Measurements from ENCODE around the gene GRPEL1. TPM values are rescaled to one million over a fixed set of nuclear protein-coding genes. Genes with fewer than 3 reads are reported as not detected.

GRPEL1 gene
- total RNA-seq, 1 experiment from 2014 or later, result 52.9 TPM

GRCh38 chr4:7066006-7066405 is 1.9 kb downstream of the GRPEL1 start:
- no peak for DNase-seq (ENCODE audit: low spot score)

GRCh38 chr4:7063362-7063761 is 4.5 kb downstream of the GRPEL1 start:
- no peak for DNase-seq (ENCODE audit: low spot score)

GRCh38 chr4:7062816-7063215 is 5.0 kb downstream of the GRPEL1 start:
- DNase-seq (ENCODE audit: low spot score), result no peak

GRCh38 chr4:7061815-7062214 is 6.0 kb downstream of the GRPEL1 start:
- DNase-seq (ENCODE audit: low spot score), result no peak

GRCh38 chr4:7060346-7061150 is 7.3 kb downstream of the GRPEL1 start:
- DNase-seq (ENCODE audit: low spot score), result no peak

- no peak for DNase-seq (ENCODE audit: low spot score)
These were observed 8.2 kb downstream of the GRPEL1 start for GRCh38 chr4:7059662-7060061.

- DNase-seq (ENCODE audit: low spot score), result no peak
These were observed 9.1 kb downstream of the GRPEL1 start for GRCh38 chr4:7058792-7059191.

- DNase-seq (ENCODE audit: low spot score), result no peak
These were observed 11.9 kb downstream of the GRPEL1 start for GRCh38 chr4:7055990-7056325.

GRCh38 chr4:7055111-7055989 is 12.5 kb downstream of the GRPEL1 start:
- no peak for DNase-seq (ENCODE audit: low spot score)

- no peak for DNase-seq (ENCODE audit: low spot score)
These were observed 13.6 kb downstream of the GRPEL1 start for GRCh38 chr4:7054106-7054880.

- DNase-seq (ENCODE audit: low spot score), result no peak
These were observed 14.7 kb downstream of the GRPEL1 start for GRCh38 chr4:7052923-7053715.

GRCh38 chr4:7052313-7052712 is 15.6 kb downstream of the GRPEL1 start:
- no peak for DNase-seq (ENCODE audit: low spot score)

- no peak for DNase-seq (ENCODE audit: low spot score)
These were observed 16.0 kb downstream of the GRPEL1 start for GRCh38 chr4:7051905-7052304.

GRCh38 chr4:7051144-7051495 is 16.7 kb downstream of the GRPEL1 start:
- no peak for DNase-seq (ENCODE audit: low spot score)

GRCh38 chr4:7050481-7051143 is 17.3 kb downstream of the GRPEL1 start:
- no peak for DNase-seq (ENCODE audit: low spot score)

- DNase-seq (ENCODE audit: low spot score), result no peak
These were observed 18.1 kb downstream of the GRPEL1 start for GRCh38 chr4:7049739-7050138.

GRCh38 chr4:7049295-7049694 is 18.6 kb downstream of the GRPEL1 start:
- no peak for DNase-seq (ENCODE audit: low spot score)

- DNase-seq (ENCODE audit: low spot score), result no peak
These were observed 19.2 kb downstream of the GRPEL1 start for GRCh38 chr4:7048642-7049041.

GRCh38 chr4:7046971-7047370 is 20.9 kb downstream of the GRPEL1 start:
- no peak for DNase-seq (ENCODE audit: low spot score)

- DNase-seq (ENCODE audit: low spot score), result no peak
These were observed 21.6 kb downstream of the GRPEL1 start for GRCh38 chr4:7045961-7046921.

Measured in HT-29 (cell line).